ENCODE results near the gene PLAC8. TPM values are rescaled to one million over a fixed set of nuclear protein-coding genes. Genes with fewer than 3 reads are reported as not detected.
"Not testable (repeated sequence)": the region's sequence is repeated elsewhere in the genome, so short reads cannot be mapped to it uniquely, and the experiment has no call there.

Gene PLAC8
- total RNA-seq, 6 experiments from 2014 or later = 1.8 to 7.4 (median 5.7) TPM

DNA sequence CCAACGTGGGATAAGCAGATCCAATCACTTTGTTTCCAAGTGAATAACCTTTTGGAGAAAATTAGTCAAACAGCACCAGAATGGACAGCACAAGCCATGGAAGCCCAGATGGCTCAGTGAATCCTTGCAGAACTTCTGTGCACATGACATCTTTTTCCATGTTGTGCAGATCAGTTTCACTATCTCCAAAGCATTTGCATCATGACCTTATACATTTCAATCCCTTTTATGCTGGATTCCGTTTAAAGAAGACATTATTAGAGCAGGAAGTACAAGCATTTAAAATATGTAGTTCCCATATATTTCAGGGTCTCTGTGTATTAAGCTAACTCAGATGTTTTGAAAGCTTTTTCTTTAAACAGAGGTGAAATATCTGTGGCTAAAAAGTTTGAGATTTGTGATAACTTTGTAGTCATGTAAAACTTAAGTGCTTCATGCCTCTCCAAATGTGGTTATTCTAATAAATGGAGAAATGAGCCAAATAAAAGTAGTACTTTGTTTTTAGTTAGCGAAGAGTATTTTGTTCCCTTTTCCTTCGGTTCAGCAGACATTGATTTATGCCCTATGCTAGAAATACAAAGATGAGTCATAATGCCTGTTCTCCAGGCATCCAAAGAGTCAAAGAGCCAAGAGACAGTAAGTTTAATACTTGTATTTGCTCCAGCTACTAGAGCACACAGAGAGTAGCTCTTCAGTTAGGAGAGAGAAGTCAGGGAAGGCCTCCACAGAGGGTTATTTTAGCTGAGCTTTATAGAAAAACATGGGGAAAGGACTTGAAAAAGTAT lies 39.0 kb downstream of the PLAC8 start:
- H3K9me3 Mint-ChIP-seq = no peaks in the 10 kb centered on the region
- TF ChIP-seq, protein P1, sequence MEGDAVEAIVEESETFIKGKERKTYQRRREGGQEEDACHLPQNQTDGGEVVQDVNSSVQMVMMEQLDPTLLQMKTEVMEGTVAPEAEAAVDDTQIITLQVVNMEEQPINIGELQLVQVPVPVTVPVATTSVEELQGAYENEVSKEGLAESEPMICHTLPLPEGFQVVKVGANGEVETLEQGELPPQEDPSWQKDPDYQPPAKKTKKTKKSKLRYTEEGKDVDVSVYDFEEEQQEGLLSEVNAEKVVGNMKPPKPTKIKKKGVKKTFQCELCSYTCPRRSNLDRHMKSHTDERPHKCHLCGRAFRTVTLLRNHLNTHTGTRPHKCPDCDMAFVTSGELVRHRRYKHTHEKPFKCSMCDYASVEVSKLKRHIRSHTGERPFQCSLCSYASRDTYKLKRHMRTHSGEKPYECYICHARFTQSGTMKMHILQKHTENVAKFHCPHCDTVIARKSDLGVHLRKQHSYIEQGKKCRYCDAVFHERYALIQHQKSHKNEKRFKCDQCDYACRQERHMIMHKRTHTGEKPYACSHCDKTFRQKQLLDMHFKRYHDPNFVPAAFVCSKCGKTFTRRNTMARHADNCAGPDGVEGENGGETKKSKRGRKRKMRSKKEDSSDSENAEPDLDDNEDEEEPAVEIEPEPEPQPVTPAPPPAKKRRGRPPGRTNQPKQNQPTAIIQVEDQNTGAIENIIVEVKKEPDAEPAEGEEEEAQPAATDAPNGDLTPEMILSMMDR (IDR thresholded peaks at IDR 0.05) = no peak
- H3K27ac Mint-ChIP-seq = peak overlapping the region; percentile 77
- H3K36me3 Mint-ChIP-seq (ENCODE audit: low read depth) = peaks cover 26% of the 10 kb centered on the region
- H3K4me3 Mint-ChIP-seq = peak overlapping the region; percentile 43
- peaks cover 37% of the 10 kb centered on the region for H3K4me1 Mint-ChIP-seq (ENCODE audit: low read depth)
- no peaks in the 10 kb centered on the region for H3K27me3 Mint-ChIP-seq (ENCODE audit: insufficient read depth)
- DNase-seq = peak; percentile 78

DNA sequence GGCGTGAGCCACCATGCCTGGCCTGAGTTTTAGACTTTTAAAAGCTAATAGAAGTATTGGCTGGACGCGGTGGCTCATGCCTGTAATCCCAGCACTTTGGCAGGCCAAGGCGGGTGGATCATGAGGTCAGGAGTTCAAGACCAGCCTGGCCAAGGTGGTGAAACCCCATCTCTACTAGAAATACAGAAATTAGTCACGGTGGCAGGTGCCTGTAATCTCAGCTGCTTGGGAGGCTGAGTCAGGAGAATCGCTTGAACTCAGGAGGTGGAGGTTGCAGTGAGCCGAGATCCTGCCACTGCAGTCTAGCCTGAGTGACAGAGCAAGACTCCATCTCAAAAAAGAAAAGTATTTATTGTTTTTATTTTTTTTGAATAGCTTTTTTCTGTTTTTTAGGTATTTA lies 39.7 kb downstream of the PLAC8 start:
- not testable (repeated sequence) for H3K27ac Mint-ChIP-seq; DNase-seq; H3K9me3 Mint-ChIP-seq; H3K4me3 Mint-ChIP-seq; H3K27me3 Mint-ChIP-seq (ENCODE audit: insufficient read depth)
- H3K4me1 Mint-ChIP-seq (ENCODE audit: low read depth) = peaks cover 44% of the 10 kb centered on the region
- peaks cover 33% of the 10 kb centered on the region for H3K36me3 Mint-ChIP-seq (ENCODE audit: low read depth)

DNA sequence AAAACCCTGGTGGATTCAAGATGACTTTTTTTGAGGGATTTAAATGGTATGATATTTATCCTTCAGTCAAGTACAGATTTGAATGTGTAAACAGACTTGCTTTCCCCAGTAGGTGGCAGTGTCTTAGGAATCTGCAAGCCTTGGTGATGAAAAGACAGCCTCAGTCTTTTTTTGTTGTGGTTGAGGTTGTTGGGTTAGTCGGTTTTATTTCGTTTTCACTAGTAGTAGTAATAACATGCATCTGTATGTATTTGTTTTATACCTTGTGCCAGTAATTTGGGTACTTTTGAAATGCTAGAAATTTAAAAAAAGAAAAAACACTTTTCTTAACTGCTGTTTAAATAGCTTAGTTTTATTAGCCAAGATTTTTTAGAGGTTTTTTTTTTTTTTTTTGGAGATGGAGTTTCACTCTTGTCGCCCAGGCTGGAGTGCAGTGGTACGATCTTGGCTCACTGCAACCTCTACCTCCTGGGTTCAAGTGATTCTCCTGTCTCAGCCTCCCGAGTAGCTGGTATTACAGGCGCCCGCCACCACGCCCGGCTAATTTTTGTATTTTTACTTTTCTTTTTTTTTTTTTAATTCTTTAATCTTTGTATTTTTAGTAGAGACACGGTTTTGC lies 40.3 kb downstream of the PLAC8 start:
- Mint-ChIP-seq H3K4me1 (ENCODE audit: low read depth) (peaks cover 45% of the 10 kb centered on the region), H3K27me3 (ENCODE audit: insufficient read depth) (no peaks in the 10 kb centered on the region), H3K9me3 (no peaks in the 10 kb centered on the region), H3K4me3 (peak overlapping the region; percentile 53), H3K36me3 (ENCODE audit: low read depth) (peaks cover 37% of the 10 kb centered on the region), H3K27ac (peak overlapping the region; percentile 56)
- peak; percentile 81 for DNase-seq
- TF ChIP-seq, protein P1 (IDR thresholded peaks at IDR 0.05) = peak; percentile 93

DNA sequence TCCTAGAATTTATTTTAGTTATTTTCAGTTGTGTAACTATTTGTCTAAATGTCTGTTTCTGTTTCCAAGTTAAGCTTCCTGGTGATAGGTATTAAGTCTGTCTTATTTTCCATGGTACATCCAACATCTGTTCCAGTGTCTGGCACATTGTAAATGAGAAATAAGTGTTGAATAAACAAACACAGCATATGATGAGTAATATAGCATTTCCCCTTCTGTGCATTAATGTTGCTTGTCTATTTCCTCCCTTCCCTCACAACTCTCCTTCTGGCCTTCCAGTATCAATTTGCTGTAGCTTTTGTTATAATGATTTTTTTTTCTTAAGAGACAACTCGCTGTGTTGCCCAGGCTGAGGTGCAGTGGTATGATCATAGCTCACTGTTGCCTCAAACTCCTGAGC lies 43.4 kb downstream of the PLAC8 start:
- no peak overlapping the region for H3K27ac Mint-ChIP-seq
- H3K36me3 Mint-ChIP-seq (ENCODE audit: low read depth) = peaks cover 39% of the 10 kb centered on the region
- no peak overlapping the region for H3K4me3 Mint-ChIP-seq
- TF ChIP-seq, protein P1 (IDR thresholded peaks at IDR 0.05) = no peak
- H3K27me3 Mint-ChIP-seq (ENCODE audit: insufficient read depth) = no peaks in the 10 kb centered on the region
- H3K9me3 Mint-ChIP-seq = no peaks in the 10 kb centered on the region
- H3K4me1 Mint-ChIP-seq (ENCODE audit: low read depth) = peaks cover 42% of the 10 kb centered on the region
- no peak for DNase-seq

DNA sequence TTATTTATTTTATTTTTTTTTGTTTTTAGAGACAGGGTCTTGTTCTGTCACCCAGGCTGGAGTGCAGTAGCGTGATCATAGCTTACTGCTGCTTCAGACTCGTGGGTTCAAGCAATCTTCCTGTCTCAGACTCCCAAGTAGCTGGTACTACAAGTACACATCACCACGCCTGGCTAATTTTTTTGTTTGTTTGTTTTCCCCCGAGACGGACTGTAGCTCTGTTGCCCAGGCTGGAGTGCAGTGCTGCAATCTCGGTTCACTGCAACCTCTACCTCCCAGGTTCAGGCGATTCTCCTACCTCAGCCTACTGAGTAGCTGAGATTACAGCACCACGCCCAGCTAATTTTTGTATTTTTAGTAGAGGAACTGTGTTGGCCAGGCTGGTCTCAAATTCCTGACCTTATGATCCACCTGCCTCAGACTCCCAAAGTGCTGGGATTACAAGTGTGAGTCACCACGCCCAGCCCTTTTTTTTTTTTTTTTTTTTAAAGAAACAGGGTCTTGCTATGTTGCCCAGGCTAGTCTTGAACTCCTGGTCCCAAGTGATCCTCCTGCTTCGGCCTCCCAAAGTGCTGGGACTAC lies 47.4 kb downstream of the PLAC8 start:
- Mint-ChIP-seq H3K4me3 (no peak overlapping the region), H3K27ac (no peak overlapping the region), H3K4me1 (ENCODE audit: low read depth) (peaks cover 29% of the 10 kb centered on the region), H3K9me3 (no peaks in the 10 kb centered on the region), H3K36me3 (ENCODE audit: low read depth) (peaks cover 51% of the 10 kb centered on the region), H3K27me3 (ENCODE audit: insufficient read depth) (no peaks in the 10 kb centered on the region)
- no peak for DNase-seq
- TF ChIP-seq, protein P1 (IDR thresholded peaks at IDR 0.05) = no peak

DNA sequence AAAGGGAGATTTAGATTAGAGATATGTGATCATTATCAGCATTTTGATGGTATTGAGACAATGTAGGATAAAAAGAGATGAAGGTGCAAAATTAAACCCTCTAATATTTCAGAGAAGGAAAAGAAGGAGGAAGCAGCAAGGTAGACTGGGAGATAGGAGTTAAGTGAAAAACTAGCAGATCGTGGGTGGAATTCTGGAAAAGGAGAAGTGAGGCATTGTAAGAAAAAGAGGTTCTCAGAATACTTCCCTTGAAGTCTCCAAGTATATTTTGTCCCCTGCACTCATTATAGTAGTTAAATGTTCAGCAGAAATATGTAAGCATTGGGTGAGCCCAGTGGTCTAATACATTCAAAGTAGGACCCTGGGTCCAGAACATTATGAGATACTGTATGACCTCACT lies 49.3 kb downstream of the PLAC8 start:
- H3K4me1 Mint-ChIP-seq (ENCODE audit: low read depth) = peaks cover 20% of the 10 kb centered on the region
- no peak overlapping the region for H3K4me3 Mint-ChIP-seq
- no peak overlapping the region for H3K27ac Mint-ChIP-seq
- TF ChIP-seq, protein P1 (IDR thresholded peaks at IDR 0.05) = no peak
- no peaks in the 10 kb centered on the region for H3K9me3 Mint-ChIP-seq
- no peak for DNase-seq
- no peaks in the 10 kb centered on the region for H3K27me3 Mint-ChIP-seq (ENCODE audit: insufficient read depth)
- H3K36me3 Mint-ChIP-seq (ENCODE audit: low read depth) = peaks cover 53% of the 10 kb centered on the region
